Activated CD8-positive, alpha-beta memory T cell treated with anti-CD3 and anti-CD28 coated beads for 36 hours (primary cell): ENCODE data around the gene MCM7. TPM values are rescaled to one million over a fixed set of nuclear protein-coding genes. Genes with fewer than 3 reads are reported as not detected.
"Not testable (repeated sequence)": the region's sequence is repeated elsewhere in the genome, so short reads cannot be mapped to it uniquely, and the experiment has no call there.

ENCODE experiments used
- CTCF ChIA-PET: fragments of 350-600 bp; sonication (Branson Sonifier 250); formaldehyde crosslinking; loops from one replicate; lab custom pipeline; 2021; ENCODE audit warnings: antibody characterized with exemption; lab: Charles Lee
- POLR2A ChIA-PET: fragments of 350-600 bp; sonication (Branson Sonifier 250); formaldehyde crosslinking; loops from one replicate; lab custom pipeline; 2021; ENCODE audit warnings: antibody characterized with exemption; lab: Charles Lee
- total RNA-seq, 2 experiments: library from RNA; stranded (reverse); gene quantifications; one replicate each; pipeline ENCODE4 v1.2.3, GENCODE V29; 2021

MCM7 gene
- 100 to 1,000 TPM; 437 to 447 TPM for total RNA-seq

DNA sequence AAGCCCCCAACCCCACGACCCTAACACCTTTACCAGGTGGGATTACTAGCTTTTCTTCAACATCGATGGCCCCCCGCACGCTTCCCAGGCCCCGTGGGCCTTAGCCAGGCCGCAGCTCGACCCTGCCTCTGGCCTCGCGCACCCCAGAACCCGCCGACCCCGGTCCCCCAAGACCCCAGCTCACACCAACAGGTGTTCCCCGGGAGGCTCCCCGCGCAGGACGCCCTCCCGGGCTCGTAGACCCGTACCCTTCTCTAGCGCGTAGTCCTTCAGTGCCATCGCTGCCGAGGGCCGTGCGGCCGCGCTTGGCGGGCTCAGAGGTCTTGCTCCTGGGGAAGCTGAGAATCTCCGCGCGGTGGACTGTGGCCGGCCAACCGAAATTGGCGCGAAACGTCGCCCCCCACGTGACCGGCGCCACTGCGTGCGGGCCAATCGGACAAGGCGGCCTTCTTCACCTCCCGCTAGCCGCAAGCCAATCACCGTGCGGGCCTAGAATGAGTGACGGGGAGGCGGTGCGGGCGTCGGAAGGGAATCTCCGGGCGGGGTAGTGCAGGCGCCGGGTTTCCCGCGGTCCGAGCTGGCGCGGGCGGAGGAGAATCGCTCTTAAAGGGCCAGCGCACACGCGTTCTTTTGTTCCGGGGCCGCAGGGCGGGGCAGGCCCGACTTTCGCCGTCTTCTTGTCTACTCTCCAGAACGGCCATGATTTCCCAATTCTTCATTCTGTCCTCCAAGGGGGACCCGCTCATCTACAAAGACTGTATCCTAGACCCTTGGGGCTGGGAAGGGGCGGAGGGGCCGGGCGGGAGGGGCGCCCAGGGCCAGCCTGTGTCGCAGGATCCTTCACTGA, at the start of gene MCM7, which contains the start of gene AP4M1:
Gene MCM7, minus strand, starts transcription at position 382 of the 847 bp plus-strand sequence. Its CDS starts 103 bp downstream, at position 279.
Gene AP4M1, plus strand, starts transcription at position 628 of the 847 bp plus-strand sequence. Its CDS starts 72 bp downstream, at position 700.
- ChIA-PET CTCF (interaction anchor here (0.9 to 2.7 kb wide), 8 partner anchors 11 to 88 kb away, joined by 3 to 11 read pairs (median 4); no protein-coding TSS in a partner anchor), POLR2A (interaction anchor here (0.6 to 3.3 kb wide), 8 partner anchors 10 to 295 kb away, joined by 3 to 45 read pairs (median 6); partner anchors contain the start of genes COPS6 and MBLAC1)

DNA sequence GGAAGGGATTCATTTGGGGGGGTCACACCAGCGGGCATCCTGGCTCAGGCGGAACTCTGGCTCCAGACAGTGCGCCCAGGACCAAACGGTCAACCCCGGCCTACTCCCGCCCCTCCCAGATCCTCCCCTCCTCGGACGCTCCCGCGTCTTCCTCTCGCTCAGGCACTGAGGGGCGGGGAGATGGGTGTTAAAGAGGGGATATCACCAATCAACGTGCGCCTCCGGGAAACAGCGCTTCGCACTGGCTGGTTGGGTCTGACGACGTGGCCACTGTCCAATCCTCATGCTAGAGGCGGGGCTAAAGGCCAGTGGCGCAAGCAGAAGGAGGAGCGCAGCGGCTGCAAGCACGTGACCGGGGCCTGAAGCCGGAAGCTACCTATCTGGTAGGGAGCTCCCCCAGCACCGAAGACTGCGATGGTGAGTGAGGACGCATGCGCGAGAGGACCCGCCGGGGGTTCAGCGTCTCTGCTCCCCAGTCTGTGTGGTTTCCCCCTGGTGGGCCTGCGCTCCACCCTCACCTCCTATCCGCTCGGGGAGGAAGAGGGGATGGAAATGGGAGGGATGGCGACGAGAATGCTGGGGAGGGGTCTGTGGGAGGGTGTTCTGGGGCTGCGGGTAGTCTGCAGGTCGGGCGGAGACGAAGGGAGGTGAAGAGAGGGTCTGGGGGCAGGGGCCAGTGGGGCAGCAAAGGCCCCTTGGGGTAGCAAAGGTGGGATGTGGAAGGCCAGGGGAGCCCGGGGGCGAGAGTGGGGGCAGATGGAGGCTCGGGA, 47.5 kb upstream of the MCM7 start, which contains the start of gene LAMTOR4:
Gene LAMTOR4, plus strand, starts transcription at position 360 of the 770 bp plus-strand sequence. Its CDS starts 55 bp downstream, at position 415.
- ChIA-PET CTCF (interaction anchor here (0.5 to 1.2 kb wide), 5 partner anchors 15 to 159 kb away, joined by 3 to 5 read pairs (median 5); no protein-coding TSS in a partner anchor), POLR2A (interaction anchor here (0.6 to 1.2 kb wide), 9 partner anchors 8 to 755 kb away, joined by 3 to 6 read pairs (median 3); partner anchors contain the start of gene MBLAC1)

DNA sequence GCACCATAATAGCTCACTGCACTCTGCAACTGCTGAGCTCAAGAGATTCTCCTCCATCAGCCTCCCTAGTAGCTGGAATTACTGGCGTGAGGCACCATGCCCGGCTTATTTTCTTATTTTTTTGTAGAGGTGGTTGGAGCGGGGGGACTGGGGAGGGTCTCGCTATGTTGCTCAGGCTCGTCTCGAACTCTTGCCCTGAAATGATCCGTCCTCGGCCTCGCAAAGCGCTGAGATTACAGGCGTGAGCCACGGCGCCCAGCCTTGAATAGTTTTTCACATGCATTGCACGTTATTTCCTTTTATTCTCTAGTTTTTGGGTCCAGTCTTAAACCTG, 47.0 kb upstream of the MCM7 start:
- CTCF ChIA-PET = interaction anchor here (0.5 to 1.7 kb wide), 7 partner anchors 13 to 63 kb away, joined by 3 to 6 read pairs (median 5); no protein-coding TSS in a partner anchor
- POLR2A ChIA-PET = interaction anchor here (0.6 to 1.2 kb wide), 7 partner anchors 9 to 755 kb away, joined by 3 to 6 read pairs (median 3); no protein-coding TSS in a partner anchor

DNA sequence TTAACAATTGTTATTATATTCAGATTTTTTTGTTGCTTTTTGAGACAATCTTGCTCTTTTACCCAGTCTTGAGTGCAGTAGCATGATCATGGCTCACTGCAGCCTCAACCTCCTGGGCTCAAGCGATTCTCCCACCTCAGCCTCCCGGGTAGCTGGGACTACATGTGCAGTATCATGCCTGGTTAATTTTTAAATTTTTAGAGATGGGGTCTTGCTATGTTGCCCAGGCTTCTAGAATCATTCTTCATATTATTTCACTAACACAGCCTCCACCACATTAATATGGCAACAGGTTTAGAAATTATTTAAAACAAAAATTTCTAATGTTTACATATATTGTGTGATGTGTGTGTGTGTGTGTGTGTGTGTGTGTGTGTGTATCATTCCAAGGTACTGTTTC, 46.1 kb upstream of the MCM7 start:
- CTCF ChIA-PET = interaction anchor here (0.7 to 1.7 kb wide), 3 partner anchors 13 to 21 kb away, joined by 3 to 6 read pairs (median 4); no protein-coding TSS in a partner anchor
- POLR2A ChIA-PET = interaction anchor here (0.5 to 1.1 kb wide), 5 partner anchors 19 to 125 kb away, joined by 3 to 6 read pairs (median 3); no protein-coding TSS in a partner anchor

DNA sequence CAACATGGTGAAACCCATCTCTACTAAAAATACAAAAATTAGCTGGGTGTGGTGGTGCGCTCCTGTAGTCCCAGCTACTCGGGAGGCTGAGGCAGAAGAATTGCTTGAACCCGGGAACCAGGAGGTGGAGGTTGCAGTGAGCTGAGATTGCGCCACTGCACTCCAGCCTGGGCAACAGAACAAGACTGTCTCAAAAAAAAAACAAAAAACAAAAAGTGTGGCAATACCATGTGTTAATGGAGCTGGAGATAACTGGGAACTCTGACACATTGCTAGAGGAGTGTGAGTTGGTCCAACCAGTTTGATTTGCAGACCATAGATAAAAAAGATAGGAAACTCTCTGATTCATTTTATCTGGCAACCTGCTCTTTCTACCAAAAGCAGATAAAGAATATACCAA, 45.2 kb upstream of the MCM7 start:
- POLR2A ChIA-PET = not testable (repeated sequence)

DNA sequence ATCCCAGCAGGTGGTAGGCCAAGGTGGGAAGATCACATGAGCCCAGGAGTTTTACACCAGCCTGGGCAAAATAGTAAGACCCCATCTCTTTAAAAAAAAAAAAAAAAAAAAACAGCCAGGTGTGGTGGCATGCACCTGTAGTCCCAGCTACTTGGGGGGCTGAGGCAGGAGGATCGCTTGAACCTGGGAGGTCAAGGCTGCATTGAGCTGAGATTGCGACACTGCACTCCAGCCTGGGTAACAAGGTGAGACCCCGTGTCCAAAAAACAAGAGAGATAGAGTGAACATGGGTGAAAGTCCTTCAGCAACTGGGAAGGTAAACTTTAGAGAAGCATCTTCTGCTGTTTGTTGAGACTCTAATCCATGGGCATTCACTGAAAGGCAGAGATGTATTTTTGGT, 41.3 kb upstream of the MCM7 start:
- ChIA-PET CTCF (interaction anchor here (0.6 to 0.8 kb wide), 3 partner anchors 13 to 35 kb away, joined by 4 to 5 read pairs (median 4); partner anchors contain the start of gene STAG3), POLR2A (no interaction called here)

More for the DNA sequence above, 45.2 kb upstream of the MCM7 start:
- CTCF ChIA-PET = interaction anchor here (0.5 to 1.7 kb wide), 3 partner anchors 11 to 18 kb away, joined by 3 to 6 read pairs (median 3); no protein-coding TSS in a partner anchor

DNA sequence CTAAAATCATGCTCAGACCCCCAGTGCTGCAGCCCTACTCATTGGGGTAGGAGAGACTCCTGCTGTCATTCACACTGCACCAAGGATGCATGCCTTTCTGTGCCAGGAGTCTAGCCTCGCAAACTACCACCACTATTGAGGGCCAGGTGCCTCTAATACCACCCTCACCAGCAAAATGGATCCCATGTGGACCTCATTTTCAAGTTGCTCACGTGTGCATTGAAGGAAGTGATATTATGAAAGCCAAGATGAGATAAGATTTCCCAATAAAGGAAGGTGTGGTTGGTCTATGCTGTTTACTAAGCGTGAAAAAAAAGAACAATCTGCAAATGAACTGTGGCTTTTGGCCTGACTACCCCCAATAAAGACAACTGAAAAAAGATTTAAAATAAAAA, 40.4 kb upstream of the MCM7 start:
- CTCF ChIA-PET = interaction anchor here (0.8 to 1.2 kb wide), 2 partner anchors 11 to 12 kb away, joined by 3 to 4 read pairs; no protein-coding TSS in a partner anchor
- POLR2A ChIA-PET = no interaction called here

DNA sequence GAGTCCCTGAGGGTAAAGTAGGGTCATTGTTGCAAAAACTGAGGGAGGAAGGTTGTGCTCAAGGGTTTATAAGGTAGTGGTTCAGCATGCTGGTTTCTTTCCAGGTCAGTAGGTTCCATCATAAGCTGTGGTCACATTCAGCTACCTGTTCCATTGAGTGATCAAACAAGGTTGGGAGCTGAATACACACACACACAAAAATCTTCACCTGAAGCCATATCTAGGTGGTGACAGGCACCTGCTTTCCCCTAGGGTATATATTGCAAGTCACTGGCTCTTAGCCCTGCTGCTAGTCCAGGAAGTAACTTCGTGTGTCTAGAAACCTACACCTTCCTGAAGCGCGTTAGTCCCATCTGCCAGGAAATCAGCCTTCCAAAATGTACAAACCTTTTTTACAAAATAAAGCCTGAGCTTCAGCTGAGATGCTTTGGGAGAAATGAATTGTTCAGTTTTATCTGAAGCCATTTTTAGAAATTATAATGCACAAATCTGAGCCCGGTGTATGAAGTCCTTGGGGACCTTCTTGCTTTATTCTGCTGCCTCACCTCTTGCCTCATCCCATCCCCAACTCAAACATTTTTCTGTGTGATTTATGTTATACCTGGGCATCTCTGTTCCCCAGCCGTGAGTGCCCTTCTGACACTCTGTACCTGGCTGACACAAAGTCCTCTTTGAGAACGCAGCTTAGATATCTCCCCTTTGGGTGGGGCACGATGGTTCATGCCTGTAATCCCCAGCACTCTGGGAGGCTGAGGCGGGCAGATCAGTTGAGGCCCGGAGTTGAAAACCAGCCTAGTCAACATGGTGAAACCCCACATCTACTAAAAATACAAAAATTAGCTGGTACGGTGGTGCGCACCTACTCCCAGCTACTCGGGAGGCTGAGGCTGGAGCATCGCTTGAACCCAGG, 36.9 kb upstream of the MCM7 start:
- ChIA-PET POLR2A (interaction anchor here (0.6 kb wide), 2 partner anchors 8 to 32 kb away, joined by 3 to 4 read pairs; no protein-coding TSS in a partner anchor), CTCF (interaction anchor here (1.0 kb wide), 1 partner anchor 79 kb away, joined by 4 read pairs; no protein-coding TSS in a partner anchor)

DNA sequence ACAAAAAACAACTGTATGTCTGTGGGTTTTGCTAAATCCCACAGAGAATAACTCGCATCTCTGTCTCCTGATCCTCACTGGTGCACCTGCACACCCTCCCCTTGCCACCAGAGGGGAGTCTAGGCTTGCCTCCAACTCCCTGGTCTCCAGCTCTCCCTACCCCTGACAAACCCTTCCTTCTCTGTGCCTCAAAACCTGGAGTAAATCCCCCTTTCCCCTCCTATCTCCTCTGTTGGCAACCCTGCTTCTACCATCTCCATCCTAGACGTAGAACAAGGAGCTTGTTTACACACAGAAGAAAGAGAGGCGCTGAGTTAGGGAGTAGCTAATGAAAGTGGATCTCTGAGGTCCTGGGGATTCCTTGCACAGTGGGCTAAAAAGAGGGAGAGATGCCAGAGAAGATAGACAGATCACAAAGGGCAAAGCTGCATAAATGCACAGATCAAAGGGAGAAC, 31.5 kb upstream of the MCM7 start:
- ChIA-PET POLR2A (no interaction called here), CTCF (interaction anchor here (0.8 to 3.7 kb wide), 13 partner anchors 12 to 318 kb away, joined by 3 to 16 read pairs (median 6); partner anchors contain the start of gene LAMTOR4)

DNA sequence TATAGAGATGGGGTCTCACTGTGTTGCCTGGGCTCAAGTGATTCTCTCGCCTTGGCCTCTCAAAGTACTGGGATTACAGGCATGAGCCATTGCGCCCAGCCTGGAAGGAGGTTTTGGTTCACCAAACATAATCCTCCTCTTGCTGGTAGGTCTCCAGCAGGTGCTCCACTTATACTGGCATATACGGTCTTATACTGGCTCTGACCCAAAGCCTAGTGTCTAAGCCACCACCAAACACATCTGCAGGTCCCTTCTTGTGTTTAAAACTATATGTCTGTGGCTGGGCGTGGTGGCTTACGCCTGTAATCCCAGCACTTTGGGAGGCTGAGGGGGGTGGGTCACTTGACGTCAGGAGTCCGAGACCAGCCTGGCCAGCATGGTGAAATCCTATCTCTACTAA, 30.9 kb upstream of the MCM7 start:
- POLR2A ChIA-PET = no interaction called here
- CTCF ChIA-PET = interaction anchor here (0.8 to 3.7 kb wide), 12 partner anchors 11 to 318 kb away, joined by 3 to 16 read pairs (median 6); partner anchors contain the start of gene LAMTOR4

DNA sequence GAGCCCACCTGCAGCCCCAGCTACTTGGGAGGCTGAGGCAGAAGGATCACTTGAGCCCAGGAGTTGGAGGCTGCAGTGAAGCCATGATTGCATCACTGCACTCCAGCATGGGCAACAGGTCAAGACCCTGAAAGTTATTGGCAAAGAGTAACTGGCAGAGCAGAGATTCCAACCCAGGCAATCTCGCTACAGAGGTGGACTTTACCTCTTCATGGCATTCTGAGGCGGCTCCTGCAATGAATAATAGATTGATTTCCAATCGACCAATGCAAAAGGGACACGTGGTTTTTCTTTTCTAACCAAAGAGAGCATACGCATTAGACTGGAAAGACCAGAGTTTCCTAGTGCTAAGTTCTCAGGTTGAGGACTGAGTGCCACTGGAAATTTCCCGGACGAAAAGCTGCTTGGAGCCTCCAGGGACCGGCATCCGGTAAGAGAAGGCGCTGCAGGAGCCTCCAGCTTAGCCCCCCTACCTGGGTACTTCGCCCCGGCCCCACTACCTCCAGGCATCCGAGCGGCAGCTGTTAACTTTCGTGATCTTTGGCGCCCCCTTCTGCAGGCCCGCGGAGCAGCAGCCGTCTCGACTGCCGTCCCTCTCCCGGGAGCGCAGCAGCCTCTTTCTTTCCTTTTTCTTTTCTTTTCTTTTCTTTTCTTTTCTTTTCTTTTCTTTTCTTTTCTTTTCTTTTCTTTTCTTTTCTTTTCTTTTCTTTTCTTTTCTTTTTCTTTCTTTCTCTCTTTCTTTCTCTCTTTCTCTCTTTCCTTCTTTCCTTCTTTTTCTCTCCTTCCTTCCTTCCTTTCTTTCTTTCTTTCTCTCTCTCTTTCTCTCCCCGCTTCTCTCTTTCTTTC, 29.6 kb upstream of the MCM7 start:
- ChIA-PET CTCF (interaction anchor here (0.6 to 3.7 kb wide), 14 partner anchors 10 to 276 kb away, joined by 3 to 16 read pairs (median 3); partner anchors contain the start of gene AP4M1), POLR2A (interaction anchor here (0.7 to 1.0 kb wide), 2 partner anchors 298 to 499 kb away, joined by 3 to 11 read pairs; partner anchors contain the start of gene ZCWPW1)

DNA sequence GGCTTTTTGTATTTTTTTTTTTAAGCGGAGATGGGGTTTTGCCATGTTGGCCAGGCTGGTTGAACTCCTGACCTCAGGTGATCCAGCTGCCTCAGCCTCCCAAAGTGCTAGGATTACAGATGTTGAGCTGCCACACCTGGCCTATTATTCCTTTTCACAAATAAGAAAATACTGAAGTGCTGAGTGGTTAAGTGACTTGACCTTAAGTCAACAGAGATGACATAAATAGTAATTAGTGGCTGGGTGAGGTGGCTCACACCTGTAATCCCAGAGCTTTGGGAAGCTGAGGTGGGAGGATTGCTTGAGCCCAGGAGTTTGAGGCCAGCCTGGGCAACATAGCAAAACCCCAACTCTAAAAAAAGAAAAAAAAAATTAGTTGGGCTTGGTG, 29.0 kb upstream of the MCM7 start:
- POLR2A ChIA-PET = interaction anchor here (0.7 to 1.0 kb wide), 2 partner anchors 8 to 299 kb away, joined by 3 to 4 read pairs; partner anchors contain the start of gene ZCWPW1
- CTCF ChIA-PET = interaction anchor here (0.6 to 3.7 kb wide), 13 partner anchors 9 to 277 kb away, joined by 3 to 16 read pairs (median 3); partner anchors contain the start of gene AP4M1

DNA sequence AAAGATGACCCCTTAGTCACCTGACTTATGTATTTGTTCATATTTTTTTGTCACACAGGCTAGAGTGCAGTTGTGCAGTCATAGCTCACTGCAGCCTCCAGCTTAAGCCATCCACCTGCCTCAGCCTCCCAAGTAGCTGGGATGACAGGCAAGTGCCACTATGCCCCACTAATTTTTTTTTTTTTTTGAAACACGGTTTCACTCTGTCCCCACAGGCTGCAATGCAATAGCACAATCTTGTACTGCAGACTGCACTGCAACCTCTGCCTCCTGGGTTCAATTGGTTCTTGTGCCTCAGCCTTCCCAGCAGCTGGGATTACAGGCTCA, 27.4 kb upstream of the MCM7 start:
- ChIA-PET POLR2A (interaction anchor here (0.8 to 1.0 kb wide), 2 partner anchors 19 to 27 kb away, joined by 3 to 6 read pairs; partner anchors contain the start of genes AP4M1 and MCM7), CTCF (interaction anchor here (0.8 to 1.7 kb wide), 2 partner anchors 18 to 27 kb away, joined by 3 to 11 read pairs; partner anchors contain the start of genes AP4M1 and MCM7)

DNA sequence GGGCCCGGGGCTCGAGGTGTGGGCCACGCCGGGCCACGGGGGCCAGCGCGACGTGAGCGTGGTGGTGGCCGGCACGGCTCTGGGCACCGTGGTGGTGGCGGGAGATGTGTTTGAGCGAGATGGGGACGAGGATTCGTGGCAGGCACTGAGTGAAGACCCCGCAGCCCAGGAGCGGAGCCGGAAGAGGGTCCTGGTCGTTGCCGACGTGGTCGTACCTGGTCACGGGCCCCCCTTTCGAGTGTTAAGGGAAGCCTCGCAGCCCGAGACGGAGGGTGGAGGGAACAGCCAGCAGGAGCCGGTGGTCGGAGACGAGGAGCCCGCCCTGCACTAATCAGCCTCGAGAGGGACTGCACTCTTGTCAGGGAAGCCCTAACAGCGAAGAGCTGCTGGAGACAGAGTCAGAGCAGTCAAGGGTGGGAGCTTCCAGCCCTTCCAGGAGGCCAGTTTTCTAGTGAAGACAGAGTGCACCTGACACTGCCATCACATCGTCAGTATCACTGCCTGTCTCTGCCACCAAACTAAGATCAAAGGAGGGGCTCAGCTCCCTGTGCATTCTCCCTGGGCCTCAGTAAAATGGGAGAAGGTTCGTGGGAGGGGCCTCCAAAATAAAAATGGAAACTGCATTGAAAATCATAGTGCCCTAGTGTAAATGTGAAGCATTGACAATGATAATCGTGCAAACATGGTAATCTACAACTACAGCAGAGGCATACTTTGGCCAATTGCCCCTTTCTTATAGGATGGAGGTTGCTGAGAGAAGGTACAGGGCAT, 26.9 kb upstream of the MCM7 start:
- ChIA-PET POLR2A (interaction anchor here (0.8 to 1.0 kb wide), 2 partner anchors 20 to 26 kb away, joined by 3 to 6 read pairs; partner anchors contain the start of genes AP4M1 and MCM7), CTCF (interaction anchor here (0.8 to 1.7 kb wide), 2 partner anchors 18 to 27 kb away, joined by 3 to 11 read pairs; partner anchors contain the start of genes AP4M1 and MCM7)
